ENCODE data around the gene PBX4. TPM values are rescaled to one million over a fixed set of nuclear protein-coding genes. Genes with fewer than 3 reads are reported as not detected.

PBX4 gene
- total RNA-seq, 2 donors from 2014 or later: 49.7 to 58.4 TPM

- Mint-ChIP-seq H3K4me1 (no peaks in the 10 kb centered on the region), H3K27ac (no peak overlapping the region), H3K27me3 (no peaks in the 10 kb centered on the region), H3K4me3 (no peak overlapping the region), H3K36me3 (ENCODE audit: low read depth) (no peaks in the 10 kb centered on the region)
- no peak for ATAC-seq
- DNase-seq: no peak
- H3K9me3 ChIP-seq (ENCODE audit: control insufficient read depth, low read length, poor library complexity, severe bottlenecking): no peaks in the 10 kb centered on the region
These were observed 69.3 kb downstream of the PBX4 start for GRCh38 chr19:19548915-19549759.

GRCh38 chr19:19547674-19548336 is 70.7 kb downstream of the PBX4 start:
- H3K9me3 ChIP-seq (ENCODE audit: control insufficient read depth, low read length, poor library complexity, severe bottlenecking): no peaks in the 10 kb centered on the region
- ATAC-seq (no peak), DNase-seq (no peak)
- H3K4me3 Mint-ChIP-seq: no peak overlapping the region
- no peaks in the 10 kb centered on the region for H3K4me1 Mint-ChIP-seq
- no peaks in the 10 kb centered on the region for H3K27me3 Mint-ChIP-seq
- H3K27ac Mint-ChIP-seq: no peak overlapping the region
- no peaks in the 10 kb centered on the region for H3K36me3 Mint-ChIP-seq (ENCODE audit: low read depth)

DNA sequence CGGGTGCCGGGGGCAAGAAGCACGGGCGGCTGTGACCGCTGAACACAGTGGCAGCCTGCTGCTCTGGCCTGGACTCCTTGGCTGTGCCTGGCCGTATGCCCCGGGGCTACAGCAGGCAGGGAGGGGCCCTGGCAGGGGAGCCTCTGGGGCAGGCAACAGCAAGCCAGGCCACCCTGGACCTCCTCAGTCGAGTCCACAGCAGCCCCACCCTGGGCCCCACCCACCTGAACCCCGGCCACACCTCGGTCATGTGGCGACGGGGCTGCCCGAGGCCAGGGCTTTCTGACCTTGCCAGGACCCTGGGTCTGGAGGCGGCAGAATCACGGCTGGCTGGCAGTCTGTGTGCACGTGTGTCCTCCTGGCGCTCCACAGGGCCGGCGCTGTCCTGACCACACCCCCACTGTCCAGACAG is 71.7 kb downstream of the PBX4 start:
- H3K36me3 Mint-ChIP-seq (ENCODE audit: low read depth): no peaks in the 10 kb centered on the region
- H3K9me3 ChIP-seq (ENCODE audit: control insufficient read depth, low read length, poor library complexity, severe bottlenecking): no peaks in the 10 kb centered on the region
- DNase-seq: no peak
- H3K27me3 Mint-ChIP-seq: no peaks in the 10 kb centered on the region
- no peak for ATAC-seq
- no peak overlapping the region for H3K4me3 Mint-ChIP-seq
- H3K4me1 Mint-ChIP-seq: peaks cover 3% of the 10 kb centered on the region
- peak overlapping the region; percentile 29 for H3K27ac Mint-ChIP-seq

GRCh38 chr19:19545707-19546106 is 72.8 kb downstream of the PBX4 start:
- DNase-seq (no peak), ATAC-seq (no peak)
- Mint-ChIP-seq H3K27ac (no peak overlapping the region), H3K27me3 (no peaks in the 10 kb centered on the region), H3K36me3 (ENCODE audit: low read depth) (no peaks in the 10 kb centered on the region), H3K4me3 (no peak overlapping the region), H3K4me1 (peaks cover 9% of the 10 kb centered on the region)
- H3K9me3 ChIP-seq (ENCODE audit: control insufficient read depth, low read length, poor library complexity, severe bottlenecking): no peaks in the 10 kb centered on the region

GRCh38 chr19:19544954-19545591 is 73.4 kb downstream of the PBX4 start:
- H3K4me1 Mint-ChIP-seq: peaks cover 11% of the 10 kb centered on the region
- H3K27ac Mint-ChIP-seq: no peak overlapping the region
- DNase-seq (no peak), ATAC-seq (no peak)
- no peak overlapping the region for H3K4me3 Mint-ChIP-seq
- no peaks in the 10 kb centered on the region for H3K27me3 Mint-ChIP-seq
- H3K36me3 Mint-ChIP-seq (ENCODE audit: low read depth): no peaks in the 10 kb centered on the region
- no peaks in the 10 kb centered on the region for H3K9me3 ChIP-seq (ENCODE audit: control insufficient read depth, low read length, poor library complexity, severe bottlenecking)

DNA sequence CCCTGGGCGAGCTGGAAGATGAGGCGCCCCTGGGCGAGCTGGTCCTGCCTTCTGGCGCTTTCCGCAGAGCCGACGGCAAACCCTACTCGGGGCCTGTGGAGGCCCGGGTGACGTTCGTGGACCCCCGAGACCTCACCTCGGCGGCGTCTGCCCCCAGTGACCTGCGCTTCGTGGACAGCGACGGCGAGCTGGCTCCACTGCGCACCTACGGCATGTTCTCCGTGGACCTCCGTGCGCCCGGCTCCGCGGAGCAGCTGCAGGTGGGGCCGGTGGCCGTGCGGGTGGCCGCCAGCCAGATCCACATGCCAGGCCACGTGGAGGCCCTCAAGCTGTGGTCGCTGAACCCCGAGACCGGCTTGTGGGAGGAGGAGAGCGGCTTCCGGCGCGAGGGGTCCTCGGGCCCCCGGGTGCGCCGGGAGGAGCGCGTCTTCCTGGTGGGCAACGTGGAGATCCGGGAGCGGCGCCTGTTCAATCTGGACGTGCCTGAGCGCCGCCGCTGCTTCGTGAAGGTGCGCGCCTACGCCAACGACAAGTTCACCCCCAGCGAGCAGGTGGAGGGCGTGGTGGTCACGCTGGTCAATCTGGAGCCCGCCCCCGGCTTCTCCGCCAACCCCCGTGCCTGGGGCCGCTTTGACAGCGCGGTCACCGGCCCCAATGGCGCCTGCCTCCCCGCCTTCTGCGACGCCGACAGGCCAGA is 74.1 kb downstream of the PBX4 start:
- Mint-ChIP-seq H3K4me3 (no peak overlapping the region), H3K27me3 (no peaks in the 10 kb centered on the region), H3K36me3 (ENCODE audit: low read depth) (no peaks in the 10 kb centered on the region), H3K4me1 (peaks cover 11% of the 10 kb centered on the region), H3K27ac (no peak overlapping the region)
- no peak for DNase-seq
- H3K9me3 ChIP-seq (ENCODE audit: control insufficient read depth, low read length, poor library complexity, severe bottlenecking): no peaks in the 10 kb centered on the region
- no peak for ATAC-seq

- no peak for DNase-seq
- ATAC-seq: no peak
These were observed 74.8 kb downstream of the PBX4 start for GRCh38 chr19:19543640-19544039.

GRCh38 chr19:19543101-19543500 is 75.4 kb downstream of the PBX4 start:
- Mint-ChIP-seq H3K4me1 (peaks cover 18% of the 10 kb centered on the region), H3K27ac (no peak overlapping the region), H3K36me3 (ENCODE audit: low read depth) (no peaks in the 10 kb centered on the region), H3K4me3 (no peak overlapping the region), H3K27me3 (peaks cover 6% of the 10 kb centered on the region)
- no peaks in the 10 kb centered on the region for H3K9me3 ChIP-seq (ENCODE audit: control insufficient read depth, low read length, poor library complexity, severe bottlenecking)
- DNase-seq: no peak
- no peak for ATAC-seq

More at GRCh38 chr19:19543640-19544039, 74.8 kb downstream of the PBX4 start:
- H3K27me3 Mint-ChIP-seq: peaks cover 4% of the 10 kb centered on the region
- H3K4me3 Mint-ChIP-seq: no peak overlapping the region
- H3K4me1 Mint-ChIP-seq: peaks cover 15% of the 10 kb centered on the region
- no peaks in the 10 kb centered on the region for H3K36me3 Mint-ChIP-seq (ENCODE audit: low read depth)
- no peak overlapping the region for H3K27ac Mint-ChIP-seq
- H3K9me3 ChIP-seq (ENCODE audit: control insufficient read depth, low read length, poor library complexity, severe bottlenecking): no peaks in the 10 kb centered on the region

- Mint-ChIP-seq H3K36me3 (ENCODE audit: low read depth) (no peaks in the 10 kb centered on the region), H3K4me3 (no peak overlapping the region), H3K27ac (no peak overlapping the region), H3K4me1 (peaks cover 22% of the 10 kb centered on the region), H3K27me3 (peaks cover 6% of the 10 kb centered on the region)
- DNase-seq: no peak
- no peak for ATAC-seq
- no peaks in the 10 kb centered on the region for H3K9me3 ChIP-seq (ENCODE audit: control insufficient read depth, low read length, poor library complexity, severe bottlenecking)
These were observed 76.0 kb downstream of the PBX4 start for GRCh38 chr19:19542507-19542906.

DNA sequence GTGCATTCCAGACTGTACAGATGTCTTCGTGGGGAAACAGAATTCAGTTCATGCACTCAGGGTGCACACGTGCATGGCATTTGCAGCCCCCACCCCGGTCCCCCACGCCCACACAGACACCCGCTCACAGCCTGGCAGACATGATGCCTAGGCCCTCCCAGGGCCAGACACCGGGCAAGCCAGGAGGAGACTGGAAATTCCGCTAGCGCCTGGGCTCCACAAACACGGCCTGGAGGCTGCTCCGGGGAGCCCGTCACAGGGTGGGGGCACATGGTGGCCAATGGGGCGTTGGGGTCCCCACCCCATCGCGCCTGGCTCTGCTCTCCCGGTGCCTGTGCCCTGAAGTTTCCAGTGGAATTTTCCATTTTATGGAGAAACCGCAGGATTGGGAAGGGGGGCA is 76.9 kb downstream of the PBX4 start:
- no peaks in the 10 kb centered on the region for H3K9me3 ChIP-seq (ENCODE audit: control insufficient read depth, low read length, poor library complexity, severe bottlenecking)
- Mint-ChIP-seq H3K4me1 (peaks cover 26% of the 10 kb centered on the region), H3K27me3 (peaks cover 6% of the 10 kb centered on the region), H3K36me3 (ENCODE audit: low read depth) (no peaks in the 10 kb centered on the region), H3K27ac (no peak overlapping the region), H3K4me3 (peak overlapping the region; percentile 89)
- ATAC-seq: no peak
- DNase-seq: no peak

DNA sequence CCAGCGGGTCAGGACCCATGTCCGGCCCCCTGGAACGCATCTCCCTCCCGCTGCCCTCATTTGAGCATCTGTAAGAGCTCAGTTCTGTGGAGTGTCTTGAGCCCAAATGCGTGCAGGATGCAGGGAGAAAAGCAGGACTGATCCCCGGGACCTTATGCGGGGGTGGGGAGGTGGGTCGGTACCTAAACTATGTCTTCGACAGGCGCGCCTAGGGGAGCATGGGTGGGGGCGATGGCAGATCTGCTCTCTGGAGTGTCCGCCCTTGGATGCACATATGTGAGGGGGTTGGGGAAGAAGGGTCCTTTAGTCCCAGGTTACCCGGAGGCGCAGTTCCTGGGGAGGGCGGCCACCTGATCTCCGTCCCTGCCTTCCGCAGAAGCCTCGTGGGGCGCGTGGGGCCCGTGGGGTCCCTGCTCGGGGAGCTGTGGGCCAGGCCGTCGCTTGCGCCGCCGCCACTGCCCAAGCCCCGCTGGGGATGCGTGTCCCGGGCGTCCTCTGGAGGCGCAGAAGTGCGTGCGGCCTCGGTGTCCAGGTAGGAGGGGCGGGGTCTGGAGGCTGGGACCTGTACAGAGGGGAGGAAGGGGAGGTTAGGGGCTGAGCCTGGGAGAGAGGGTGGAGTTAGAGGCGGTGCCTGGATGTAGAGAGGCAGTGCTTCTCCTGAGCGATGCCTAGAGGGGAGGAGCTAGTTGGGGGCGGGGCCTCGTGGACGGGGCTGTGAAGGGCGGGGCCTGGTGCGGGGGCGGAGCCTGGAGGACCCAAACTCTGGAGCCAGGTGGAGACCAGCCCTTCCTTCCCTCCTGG is 77.6 kb downstream of the PBX4 start:
- Mint-ChIP-seq H3K36me3 (ENCODE audit: low read depth) (no peaks in the 10 kb centered on the region), H3K4me3 (peak overlapping the region; percentile 89), H3K4me1 (peaks cover 27% of the 10 kb centered on the region), H3K27ac (no peak overlapping the region), H3K27me3 (peaks cover 6% of the 10 kb centered on the region)
- DNase-seq: peak; percentile 63 to 71 (median 71)
- H3K9me3 ChIP-seq (ENCODE audit: control insufficient read depth, low read length, poor library complexity, severe bottlenecking): no peaks in the 10 kb centered on the region
- ATAC-seq: peak; percentile 83

DNA sequence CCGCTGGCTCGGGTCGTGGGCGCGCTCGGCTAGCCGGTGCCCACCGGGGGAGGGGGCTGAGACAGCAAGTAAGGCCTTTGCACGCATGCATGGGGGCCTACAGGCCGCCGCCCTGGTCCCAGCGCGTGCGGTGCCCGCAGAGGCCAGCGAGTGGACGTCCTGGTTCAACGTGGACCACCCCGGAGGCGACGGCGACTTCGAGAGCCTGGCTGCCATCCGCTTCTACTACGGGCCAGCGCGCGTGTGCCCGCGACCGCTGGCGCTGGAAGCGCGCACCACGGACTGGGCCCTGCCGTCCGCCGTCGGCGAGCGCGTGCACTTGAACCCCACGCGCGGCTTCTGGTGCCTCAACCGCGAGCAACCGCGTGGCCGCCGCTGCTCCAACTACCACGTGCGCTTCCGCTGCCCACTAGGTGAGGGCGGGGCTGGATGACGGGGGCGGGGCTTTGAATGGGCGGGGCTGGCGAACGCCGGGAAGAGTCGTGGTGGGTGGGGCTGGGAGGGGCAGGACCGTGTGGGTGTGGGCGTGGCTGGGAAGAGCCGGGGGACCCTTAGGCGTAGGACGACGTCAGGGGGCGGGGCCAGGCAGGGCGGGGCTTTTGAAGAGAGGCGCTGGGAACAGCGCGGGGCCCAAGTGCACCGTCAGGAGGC is 78.3 kb downstream of the PBX4 start:
- Mint-ChIP-seq H3K36me3 (ENCODE audit: low read depth) (no peaks in the 10 kb centered on the region), H3K4me1 (peaks cover 27% of the 10 kb centered on the region), H3K27me3 (peaks cover 6% of the 10 kb centered on the region), H3K4me3 (peak overlapping the region; percentile 89), H3K27ac (no peak overlapping the region)
- peak; percentile 31 for ATAC-seq
- DNase-seq: peak in 2 of 3 donors; percentile 64 to 65
- no peaks in the 10 kb centered on the region for H3K9me3 ChIP-seq (ENCODE audit: control insufficient read depth, low read length, poor library complexity, severe bottlenecking)
